OCI-LY7 (cell line): ENCODE measurements around the gene EIF3A. TPM values are rescaled to one million over a fixed set of nuclear protein-coding genes. Genes with fewer than 3 reads are reported as not detected.

Experiments used
- BruUV-seq: library from RNA; stranded (reverse); fragments of 400-500 nt; replicated peaks from 2 replicates; lab custom pipeline; 2021; lab: Mats Ljungman, UMichigan
- CTCF ChIA-PET: fragments of 300-600 bp; sonication (Branson Sonifier 250); formaldehyde crosslinking; loops from one replicate; lab custom pipeline; 2022; ENCODE audit warnings: antibody characterized with exemption; ENCODE audit not compliant: unreplicated experiment; lab: Charles Lee
- POLR2A ChIA-PET: fragments of 300-600 bp; sonication (Branson Sonifier 250); formaldehyde crosslinking; loops from one replicate; lab custom pipeline; 2022; ENCODE audit warnings: antibody characterized with exemption; lab: Charles Lee
- DNase-seq: peaks from one replicate; pipeline ENCODE4 v3.0.0-alpha.2; 2015; ENCODE audit warnings: low spot score
- H2AFZ ChIP-seq: fragments of 200-600 bp; sonication (generic), shearing (Covaris generic); 2 replicates; pipeline ENCODE4 v1.6.1; 2014; ENCODE audit warnings: mild to moderate bottlenecking, antibody characterized with exemption, low read length, moderate library complexity
- H3K27ac ChIP-seq: fragments of 200-600 bp; sonication (generic); 2 replicates; pipeline ENCODE4 v1.5.1; 2014; ENCODE audit warnings: mixed run types, low read depth, mild to moderate bottlenecking, moderate library complexity, low read length, inconsistent platforms; ENCODE audit not compliant: poor library complexity, severe bottlenecking
- H3K36me3 ChIP-seq: fragments of 200-600 bp; sonication (generic); 2 replicates; pipeline ENCODE4 v1.6.1; 2014; ENCODE audit warnings: mild to moderate bottlenecking, antibody characterized with exemption, low read length, moderate library complexity, mixed read lengths; ENCODE audit not compliant: insufficient read depth
- H3K4me1 ChIP-seq: fragments of 200-600 bp; sonication (generic); 2 replicates; pipeline ENCODE4 v1.5.1; 2014; ENCODE audit warnings: mild to moderate bottlenecking, low read length; ENCODE audit not compliant: insufficient read depth, poor library complexity, severe bottlenecking
- H3K4me2 ChIP-seq: fragments of 200-600 bp; sonication (generic); 2 replicates; pipeline ENCODE4 v1.6.1; 2014; ENCODE audit warnings: mild to moderate bottlenecking, low read length
- H3K4me3 ChIP-seq: fragments of 200-600 bp; sonication (generic); 2 replicates; pipeline ENCODE4 v1.5.1; 2014; ENCODE audit warnings: mild to moderate bottlenecking, low read depth, low read length; ENCODE audit not compliant: poor library complexity, severe bottlenecking
- H3K79me2 ChIP-seq: fragments of 200-600 bp; sonication (generic); 2 replicates; pipeline ENCODE4 v1.6.1; 2016; ENCODE audit warnings: low read depth, mild to moderate bottlenecking, low read length, moderate library complexity, mixed read lengths; ENCODE audit not compliant: insufficient read depth
- H3K9me2 ChIP-seq: fragments of 200-600 bp; sonication (generic); 2 replicates; pipeline ENCODE4 v1.6.1; 2016; ENCODE audit warnings: mild to moderate bottlenecking, low read length, mixed read lengths; ENCODE audit not compliant: insufficient read depth
- H3K9me3 ChIP-seq: fragments of 200-600 bp; sonication (generic); 2 replicates; pipeline ENCODE4 v1.6.1; 2014; ENCODE audit warnings: mild to moderate bottlenecking, mixed run types, low read length, mixed read lengths
- H4K20me1 ChIP-seq: fragments of 200-600 bp; sonication (generic); 2 replicates; pipeline ENCODE4 v1.6.1; 2014; ENCODE audit warnings: mild to moderate bottlenecking, antibody characterized with exemption, low read length, moderate library complexity, mixed read lengths; ENCODE audit not compliant: insufficient read depth
- CTCF ChIP-seq: fragments of 200-600 bp; sonication (generic); conservative IDR thresholded peaks from 2 replicates; pipeline ENCODE4 v1.5.1; 2014; ENCODE audit warnings: mild to moderate bottlenecking, antibody characterized with exemption, low read length, moderate library complexity, mixed read lengths
- EZH2phosphoT487 ChIP-seq: fragments of 200-600 bp; sonication (generic); IDR thresholded peaks from 2 replicates; pipeline ENCODE4 v1.6.1; 2018; ENCODE audit warnings: low read depth, borderline replicate concordance, mild to moderate bottlenecking, mixed run types, antibody characterized with exemption, low read length, moderate library complexity, mixed read lengths
- intact Hi-C: fragments of 100-400 bp; cut with micrococcal nuclease; formaldehyde crosslinking; loops from one replicate; pipeline ENCODE4 v1.10.0; 2022; ENCODE audit not compliant: unreplicated experiment
- total RNA-seq, 2 experiments: library from RNA; depleted of rRNA in 1 of 2; stranded (reverse); fragments of >200 nt in 1 of 2; shearing (Covaris generic) in 1 of 2; gene quantifications; 2 replicates each; pipeline ENCODE4 v1.2.3, GENCODE V29; 2014 to 2022

The EIF3A gene
- total RNA-seq, 2 experiments from 2014 or later, result 83.0 to 171 TPM

- TF ChIP-seq CTCF (no peak), EZH2phosphoT487 (no peak)
- no peaks in the 10 kb centered on the region for H3K9me2 ChIP-seq
- intact Hi-C loops, result no loop called here
- no peak overlapping the region for H3K27ac ChIP-seq
- H4K20me1 ChIP-seq, result no peaks in the 10 kb centered on the region
- ChIA-PET CTCF (no interaction called here), POLR2A (no interaction called here)
- no TSS peak for BruUV-seq
- no peak overlapping the region for H3K4me2 ChIP-seq
- no peak for DNase-seq
- no peaks in the 10 kb centered on the region for H3K4me1 ChIP-seq
- no peak overlapping the region for H3K4me3 ChIP-seq
- no peaks in the 10 kb centered on the region for H3K36me3 ChIP-seq
- H3K9me3 ChIP-seq, result 0 out of 2 replicates have a peak, but pooled peaks cover 3% of the 10 kb centered on the region
- no peaks in the 10 kb centered on the region for H3K79me2 ChIP-seq
- H2AFZ ChIP-seq, result no peak overlapping the region
These were observed 88.1 kb downstream of the EIF3A start for GRCh38 chr10:118992496-118992895.

GRCh38 chr10:118990326-118990725 lies 90.3 kb downstream of the EIF3A start:
- DNase-seq, result no peak
- Histone ChIP-seq H3K9me3 (0 out of 2 replicates have a peak, but pooled peaks cover 3% of the 10 kb centered on the region), H3K79me2 (no peaks in the 10 kb centered on the region), H3K4me1 (no peaks in the 10 kb centered on the region), H3K36me3 (no peaks in the 10 kb centered on the region), H2AFZ (no peak overlapping the region), H3K9me2 (no peaks in the 10 kb centered on the region), H3K27ac (no peak overlapping the region), H4K20me1 (no peaks in the 10 kb centered on the region), H3K4me2 (no peak overlapping the region), H3K4me3 (no peak overlapping the region)
- intact Hi-C loops, result no loop called here
- ChIA-PET POLR2A (interaction anchor here (0.7 kb wide), 1 partner anchor 14 kb away, joined by 3 read pairs; no protein-coding TSS in a partner anchor), CTCF (no interaction called here)
- TF ChIP-seq EZH2phosphoT487, result no peak
- no peak for TF ChIP-seq CTCF
- no TSS peak for BruUV-seq
